ENCODE measurements around the gene RNF41.
"Not testable (repeated sequence)": the region's sequence is repeated elsewhere in the genome, so short reads cannot be mapped to it uniquely, and the experiment has no call there.

The RNF41 gene

DNA sequence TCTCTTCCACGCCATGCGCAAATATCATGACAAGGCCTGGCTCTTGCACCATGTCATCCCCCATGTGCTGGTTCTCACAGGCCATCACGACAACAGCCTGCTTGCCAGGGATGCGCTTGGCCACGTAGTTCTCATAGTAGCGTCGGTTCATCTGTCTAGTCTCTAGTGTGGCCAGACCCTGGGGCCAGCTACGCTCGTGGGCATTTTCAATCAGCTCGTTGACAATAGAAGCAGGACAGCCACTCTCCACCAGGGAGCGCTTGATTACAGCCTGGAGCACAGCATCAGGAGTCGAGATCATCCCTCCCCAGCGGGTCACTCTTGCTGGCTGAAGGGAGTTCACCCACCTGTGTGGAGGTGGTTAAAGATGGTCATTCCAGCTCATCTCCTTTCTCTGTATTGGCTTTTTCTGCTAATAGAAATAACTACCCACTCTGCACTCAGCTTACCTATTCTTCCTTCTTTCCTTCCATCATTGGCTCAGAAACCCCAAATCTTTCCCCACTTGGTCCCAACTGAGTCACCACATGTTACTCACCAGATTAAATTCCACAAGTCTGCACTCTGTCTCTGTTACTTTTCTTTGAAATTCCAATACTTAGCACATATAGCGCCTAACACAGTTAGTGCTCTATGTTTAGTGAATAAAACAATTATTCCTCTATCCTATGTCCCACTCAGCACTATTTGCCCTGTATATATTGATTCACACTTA is 15.1 kb downstream of the RNF41 start:
- Histone ChIP-seq H3K27ac (ENCODE audit: low read depth, low read length) (no peak overlapping the region), H3K4me3 (ENCODE audit: low read depth, low read length) (no peak overlapping the region), H3K36me3 (ENCODE audit: control insufficient read depth, insufficient read depth, low read length) (peaks cover 64% of the 10 kb centered on the region), H3K9me3 (ENCODE audit: control insufficient read depth, insufficient read depth, low read depth, low read length) (no peaks in the 10 kb centered on the region), H3K9ac (ENCODE audit: low read length) (no peak overlapping the region), H3K4me1 (ENCODE audit: control insufficient read depth, insufficient read depth, low read length) (no peaks in the 10 kb centered on the region), H3K27me3 (ENCODE audit: control insufficient read depth, insufficient read depth, low read length) (no peaks in the 10 kb centered on the region)

DNA sequence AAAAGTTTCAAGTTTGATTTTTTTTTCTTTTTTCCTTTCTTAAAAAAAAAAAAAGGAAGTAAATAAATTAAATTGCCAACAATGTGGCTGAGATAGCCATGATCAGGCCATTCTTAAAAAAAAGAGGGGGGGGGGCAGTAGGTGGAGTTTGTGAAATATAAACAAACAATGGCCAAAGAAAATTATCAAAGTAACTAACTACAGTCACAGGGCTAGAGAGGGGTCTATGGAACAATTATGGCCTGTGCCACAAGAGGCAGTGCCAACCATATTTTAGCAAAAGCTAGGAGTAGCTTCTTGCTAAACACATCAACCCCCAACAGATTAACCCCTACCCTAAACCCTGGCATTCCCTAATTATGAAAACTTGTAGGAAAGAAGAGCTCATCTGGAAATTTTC is 16.3 kb downstream of the RNF41 start:
- no peak overlapping the region for H3K9ac ChIP-seq (ENCODE audit: low read length)
- no peak overlapping the region for H3K4me3 ChIP-seq (ENCODE audit: low read depth, low read length)
- no peaks in the 10 kb centered on the region for H3K9me3 ChIP-seq (ENCODE audit: control insufficient read depth, insufficient read depth, low read depth, low read length)
- H3K27ac ChIP-seq (ENCODE audit: low read depth, low read length) = no peak overlapping the region
- H3K36me3 ChIP-seq (ENCODE audit: control insufficient read depth, insufficient read depth, low read length) = peaks cover 55% of the 10 kb centered on the region
- H3K27me3 ChIP-seq (ENCODE audit: control insufficient read depth, insufficient read depth, low read length) = no peaks in the 10 kb centered on the region
- no peaks in the 10 kb centered on the region for H3K4me1 ChIP-seq (ENCODE audit: control insufficient read depth, insufficient read depth, low read length)

GRCh38 chr12:56204275-56204674 is 17.4 kb downstream of the RNF41 start:
- H3K9ac ChIP-seq (ENCODE audit: low read length) = no peak overlapping the region
- H3K4me1 ChIP-seq (ENCODE audit: control insufficient read depth, insufficient read depth, low read length) = no peaks in the 10 kb centered on the region
- H3K4me3 ChIP-seq (ENCODE audit: low read depth, low read length) = no peak overlapping the region
- H3K27me3 ChIP-seq (ENCODE audit: control insufficient read depth, insufficient read depth, low read length) = no peaks in the 10 kb centered on the region
- H3K36me3 ChIP-seq (ENCODE audit: control insufficient read depth, insufficient read depth, low read length) = peaks cover 46% of the 10 kb centered on the region
- H3K9me3 ChIP-seq (ENCODE audit: control insufficient read depth, insufficient read depth, low read depth, low read length) = no peaks in the 10 kb centered on the region
- H3K27ac ChIP-seq (ENCODE audit: low read depth, low read length) = no peak overlapping the region

GRCh38 chr12:56202838-56203237 is 18.9 kb downstream of the RNF41 start:
- Histone ChIP-seq H3K36me3 (ENCODE audit: control insufficient read depth, insufficient read depth, low read length) (peaks cover 35% of the 10 kb centered on the region), H3K4me3 (ENCODE audit: low read depth, low read length) (no peak overlapping the region), H3K27ac (ENCODE audit: low read depth, low read length) (no peak overlapping the region)

GRCh38 chr12:56202366-56202765 is 19.4 kb downstream of the RNF41 start:
- peaks cover 13% of the 10 kb centered on the region; the same call in 1 of the 2 replicates for H3K4me1 ChIP-seq (ENCODE audit: control insufficient read depth, insufficient read depth, low read length)
- no peak overlapping the region for H3K4me3 ChIP-seq (ENCODE audit: low read depth, low read length)
- no peaks in the 10 kb centered on the region for H3K27me3 ChIP-seq (ENCODE audit: control insufficient read depth, insufficient read depth, low read length)
- H3K36me3 ChIP-seq (ENCODE audit: control insufficient read depth, insufficient read depth, low read length) = peaks cover 30% of the 10 kb centered on the region
- no peaks in the 10 kb centered on the region for H3K9me3 ChIP-seq (ENCODE audit: control insufficient read depth, insufficient read depth, low read depth, low read length)
- no peak overlapping the region for H3K9ac ChIP-seq (ENCODE audit: low read length)
- no peak overlapping the region for H3K27ac ChIP-seq (ENCODE audit: low read depth, low read length)

More at GRCh38 chr12:56202838-56203237, 18.9 kb downstream of the RNF41 start:
- Histone ChIP-seq H3K4me1 (ENCODE audit: control insufficient read depth, insufficient read depth, low read length) (peaks cover 13% of the 10 kb centered on the region; the same call in 1 of the 2 replicates), H3K27me3 (ENCODE audit: control insufficient read depth, insufficient read depth, low read length) (no peaks in the 10 kb centered on the region), H3K9ac (ENCODE audit: low read length) (no peak overlapping the region), H3K9me3 (ENCODE audit: control insufficient read depth, insufficient read depth, low read depth, low read length) (no peaks in the 10 kb centered on the region)

DNA sequence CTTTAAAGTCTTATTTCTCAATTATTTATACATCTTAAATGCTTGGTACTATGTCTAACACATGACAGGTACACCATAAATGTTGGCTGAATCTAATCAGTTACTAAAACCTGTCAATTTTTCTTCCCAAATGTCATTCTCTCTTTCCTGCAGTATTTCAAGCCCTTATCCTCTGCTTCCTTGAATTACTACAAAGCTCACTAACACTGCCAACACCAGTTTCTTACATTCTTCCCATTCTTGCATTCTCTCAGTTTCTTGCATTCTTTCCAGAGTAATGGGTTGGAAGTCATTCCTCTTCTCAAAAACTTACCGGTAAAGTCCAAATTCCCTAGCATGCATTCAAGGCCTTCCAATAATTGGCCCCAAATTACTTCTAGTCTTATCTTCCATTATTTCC is 22.9 kb downstream of the RNF41 start:
- H3K9ac ChIP-seq (ENCODE audit: low read length) = no peak overlapping the region
- H3K9me3 ChIP-seq (ENCODE audit: control insufficient read depth, insufficient read depth, low read depth, low read length) = no peaks in the 10 kb centered on the region
- no peak overlapping the region for H3K4me3 ChIP-seq (ENCODE audit: low read depth, low read length)
- peaks cover 17% of the 10 kb centered on the region; the same call in 1 of the 2 replicates for H3K4me1 ChIP-seq (ENCODE audit: control insufficient read depth, insufficient read depth, low read length)
- H3K27ac ChIP-seq (ENCODE audit: low read depth, low read length) = no peak overlapping the region
- no peaks in the 10 kb centered on the region for H3K36me3 ChIP-seq (ENCODE audit: control insufficient read depth, insufficient read depth, low read length)
- no peaks in the 10 kb centered on the region for H3K27me3 ChIP-seq (ENCODE audit: control insufficient read depth, insufficient read depth, low read length)

DNA sequence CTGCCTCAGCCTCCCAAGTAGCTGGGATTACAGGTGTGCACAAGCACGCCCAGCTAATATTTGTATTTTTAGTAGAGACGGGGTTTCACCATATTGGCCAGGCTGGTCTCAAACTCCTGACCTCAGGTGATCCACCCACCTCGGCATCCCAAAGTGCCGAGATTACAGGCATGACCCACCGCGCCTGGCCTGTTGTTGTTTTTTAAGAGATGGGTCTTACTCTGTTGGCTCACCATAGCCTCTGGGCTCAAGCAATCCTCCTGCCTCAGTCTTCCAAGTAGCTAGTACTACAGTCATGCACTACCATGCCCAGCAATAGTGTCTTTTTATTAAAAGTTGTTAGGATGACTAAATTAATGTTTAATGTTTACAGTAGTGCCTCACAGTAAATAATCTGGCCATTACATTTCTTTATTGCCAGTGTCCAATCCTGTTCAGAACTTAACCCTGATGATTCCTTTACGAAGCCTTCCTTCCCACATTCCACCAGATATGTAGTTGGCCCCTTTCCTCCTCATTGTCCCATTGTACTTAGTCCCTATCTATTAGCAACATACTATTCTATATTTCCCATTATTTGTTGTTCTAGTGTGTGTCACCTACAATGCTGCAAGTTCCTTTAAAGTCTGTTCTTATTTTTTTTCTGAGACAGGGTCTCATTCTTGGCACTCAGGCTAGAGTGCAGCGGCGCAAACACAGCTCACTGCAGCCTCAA is 23.6 kb downstream of the RNF41 start:
- Histone ChIP-seq H3K27me3 (ENCODE audit: control insufficient read depth, insufficient read depth, low read length) (no peaks in the 10 kb centered on the region), H3K4me1 (ENCODE audit: control insufficient read depth, insufficient read depth, low read length) (peaks cover 17% of the 10 kb centered on the region; the same call in 1 of the 2 replicates), H3K9me3 (ENCODE audit: control insufficient read depth, insufficient read depth, low read depth, low read length) (no peaks in the 10 kb centered on the region), H3K36me3 (ENCODE audit: control insufficient read depth, insufficient read depth, low read length) (no peaks in the 10 kb centered on the region), H3K27ac (ENCODE audit: low read depth, low read length) (no peak overlapping the region), H3K9ac (ENCODE audit: low read length) (no peak overlapping the region), H3K4me3 (ENCODE audit: low read depth, low read length) (no peak overlapping the region)

DNA sequence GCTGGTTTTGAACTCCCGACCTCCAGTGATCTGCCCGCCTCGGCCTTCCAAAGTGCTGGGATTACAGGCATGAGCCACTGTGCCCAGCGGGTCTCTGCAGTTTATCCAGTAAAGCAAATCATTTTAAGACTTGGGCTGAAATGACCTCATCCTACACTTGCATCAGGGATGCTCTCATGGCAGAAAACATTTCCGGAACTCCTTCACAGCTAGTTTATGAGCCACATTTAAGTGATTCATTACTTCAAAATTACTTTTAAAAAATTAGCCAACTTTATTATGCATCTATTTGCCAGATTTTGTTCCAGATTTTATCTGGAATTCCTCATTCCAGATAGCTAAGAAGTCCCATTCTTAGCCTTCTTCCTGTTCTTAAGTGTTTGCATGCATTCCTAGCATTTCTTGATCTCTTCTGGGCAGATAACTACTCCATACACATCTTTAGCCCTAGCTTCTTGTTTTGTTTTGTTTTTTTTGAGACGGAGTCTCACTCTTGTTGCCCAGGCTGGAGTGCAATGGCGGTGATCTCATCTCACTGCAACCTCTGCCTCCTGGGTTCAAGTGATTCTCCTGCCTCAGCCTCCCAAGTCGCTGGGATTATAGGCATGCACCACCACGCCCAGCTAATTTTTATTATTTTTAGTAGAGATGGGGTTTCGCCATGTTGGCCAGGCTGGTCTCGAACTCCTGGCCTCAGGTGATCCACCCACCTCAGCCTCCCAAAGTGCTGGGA is 24.7 kb downstream of the RNF41 start:
- H3K9me3 ChIP-seq (ENCODE audit: control insufficient read depth, insufficient read depth, low read depth, low read length); H3K36me3 ChIP-seq (ENCODE audit: control insufficient read depth, insufficient read depth, low read length); H3K27me3 ChIP-seq (ENCODE audit: control insufficient read depth, insufficient read depth, low read length); H3K9ac ChIP-seq (ENCODE audit: low read length); H3K4me3 ChIP-seq (ENCODE audit: low read depth, low read length): not testable (repeated sequence)
- Histone ChIP-seq H3K27ac (ENCODE audit: low read depth, low read length) (peak overlapping the region; percentile 6; the same call in 1 of the 2 replicates), H3K4me1 (ENCODE audit: control insufficient read depth, insufficient read depth, low read length) (peaks cover 17% of the 10 kb centered on the region; the same call in 1 of the 2 replicates)

DNA sequence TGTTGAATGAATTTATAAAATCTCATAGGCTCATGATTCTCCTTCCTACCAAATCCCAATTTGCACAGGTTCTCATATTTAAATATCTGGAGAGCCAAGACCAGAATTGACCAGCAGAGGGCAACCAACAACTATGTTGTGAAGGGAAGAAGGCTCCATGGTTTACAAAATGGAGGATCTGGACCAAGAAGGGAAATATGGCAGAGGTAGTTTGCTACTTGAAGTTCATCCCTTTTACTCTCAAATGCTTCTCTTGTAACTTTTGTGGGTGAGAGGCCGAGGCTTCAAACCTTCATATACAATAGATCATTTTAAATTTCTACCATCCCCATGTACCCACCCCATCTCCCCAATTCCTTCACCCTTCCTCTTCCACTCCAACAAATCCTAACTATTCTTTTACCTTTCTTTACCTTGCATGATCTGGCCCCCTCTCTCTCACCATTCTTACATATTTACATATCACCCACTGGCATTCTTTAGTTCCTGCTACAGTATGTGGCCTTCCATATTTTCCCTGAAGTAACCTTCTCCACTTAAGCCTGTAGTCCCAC is 28.6 kb downstream of the RNF41 start:
- Histone ChIP-seq H3K9ac (ENCODE audit: low read length) (no peak overlapping the region), H3K9me3 (ENCODE audit: control insufficient read depth, insufficient read depth, low read depth, low read length) (no peaks in the 10 kb centered on the region), H3K36me3 (ENCODE audit: control insufficient read depth, insufficient read depth, low read length) (peaks cover 5% of the 10 kb centered on the region; the same call in 1 of the 2 replicates), H3K27ac (ENCODE audit: low read depth, low read length) (no peak overlapping the region), H3K4me3 (ENCODE audit: low read depth, low read length) (no peak overlapping the region), H3K27me3 (ENCODE audit: control insufficient read depth, insufficient read depth, low read length) (no peaks in the 10 kb centered on the region), H3K4me1 (ENCODE audit: control insufficient read depth, insufficient read depth, low read length) (peaks cover 16% of the 10 kb centered on the region)

DNA sequence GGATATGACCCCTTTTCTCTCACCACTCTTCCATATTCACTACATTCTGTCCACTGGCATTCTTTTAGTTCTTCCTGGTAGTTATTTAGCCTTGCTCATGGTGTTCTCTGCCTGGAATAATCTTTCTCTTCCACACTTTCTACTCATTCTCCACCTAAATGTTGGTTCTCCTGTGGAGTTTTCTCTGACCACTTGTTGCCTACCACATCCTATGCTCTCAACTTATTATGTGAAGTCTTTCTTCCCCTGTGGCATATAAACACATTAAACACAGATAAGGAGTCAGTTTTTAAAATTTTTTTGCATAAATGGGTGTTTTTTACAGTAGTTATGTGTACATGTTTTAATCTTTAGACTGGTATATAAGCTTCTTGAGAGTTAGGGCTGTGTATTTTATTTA is 29.1 kb downstream of the RNF41 start:
- H3K27me3 ChIP-seq (ENCODE audit: control insufficient read depth, insufficient read depth, low read length) = no peaks in the 10 kb centered on the region
- peaks cover 8% of the 10 kb centered on the region; the same call in 1 of the 2 replicates for H3K36me3 ChIP-seq (ENCODE audit: control insufficient read depth, insufficient read depth, low read length)
- H3K9me3 ChIP-seq (ENCODE audit: control insufficient read depth, insufficient read depth, low read depth, low read length) = no peaks in the 10 kb centered on the region
- H3K9ac ChIP-seq (ENCODE audit: low read length) = no peak overlapping the region
- no peak overlapping the region for H3K27ac ChIP-seq (ENCODE audit: low read depth, low read length)
- H3K4me3 ChIP-seq (ENCODE audit: low read depth, low read length) = no peak overlapping the region
- peaks cover 20% of the 10 kb centered on the region for H3K4me1 ChIP-seq (ENCODE audit: control insufficient read depth, insufficient read depth, low read length)

Data from HUES6 (cell line).